ELF-1 (cell line): Measurements from ENCODE around the gene TNNI2.

Experiments
- DNase-seq: peaks from one replicate; pipeline ENCODE4 v3.0.0-alpha.2; 2016; ENCODE audit warnings: low read depth, low spot score

The TNNI2 gene

GRCh38 chr11:1845561-1846452, 7.0 kb downstream of the TNNI2 start:
- DNase-seq, result no peak

GRCh38 chr11:1846453-1846932, 7.7 kb downstream of the TNNI2 start:
- no peak for DNase-seq

GRCh38 chr11:1847006-1847735, 8.4 kb downstream of the TNNI2 start:
- DNase-seq, result no peak

- DNase-seq, result no peak
These were observed 9.3 kb downstream of the TNNI2 start for GRCh38 chr11:1847926-1848639.

GRCh38 chr11:1848640-1849430, 10.1 kb downstream of the TNNI2 start:
- DNase-seq, result no peak

GRCh38 chr11:1851468-1852180, 12.8 kb downstream of the TNNI2 start:
- no peak for DNase-seq

- no peak for DNase-seq
These were observed 13.6 kb downstream of the TNNI2 start for GRCh38 chr11:1852271-1852876.

- DNase-seq, result no peak
These were observed 14.1 kb downstream of the TNNI2 start, which contains the start of gene LSP1 for GRCh38 chr11:1852877-1853276. TSS of gene LSP1 (plus strand) at chr11:1853084. CDS start at chr11:1853145, 61 bp downstream.

- no peak for DNase-seq
These were observed 14.8 kb downstream of the TNNI2 start for GRCh38 chr11:1853376-1854131.

- no peak for DNase-seq
These were observed 15.6 kb downstream of the TNNI2 start for GRCh38 chr11:1854132-1854948.

GRCh38 chr11:1854949-1855885, 16.4 kb downstream of the TNNI2 start:
- DNase-seq, result no peak

- DNase-seq, result no peak
These were observed 17.1 kb downstream of the TNNI2 start for GRCh38 chr11:1855886-1856265.

- DNase-seq, result no peak
These were observed 17.7 kb downstream of the TNNI2 start for GRCh38 chr11:1856306-1857005.

GRCh38 chr11:1857064-1857463, 18.3 kb downstream of the TNNI2 start:
- DNase-seq, result no peak

GRCh38 chr11:1858154-1858553, 19.4 kb downstream of the TNNI2 start:
- DNase-seq, result no peak

- no peak for DNase-seq
These were observed 19.8 kb downstream of the TNNI2 start for GRCh38 chr11:1858576-1858975.

- DNase-seq, result no peak
These were observed 20.2 kb downstream of the TNNI2 start for GRCh38 chr11:1859004-1859403.
